Measurements from ENCODE around the gene TRIP10. TPM values are rescaled to one million over a fixed set of nuclear protein-coding genes. Genes with fewer than 3 reads are reported as not detected.

The TRIP10 gene
- polyA plus RNA-seq, 3 donors, result 1.5 to 2.4 (median 1.9) TPM

- peaks cover 3 to 11% (median 3%) of the 10 kb centered on the region in 3 donors for H3K27me3 Mint-ChIP-seq (ENCODE audit: low read depth in 3 of 3)
- peak; percentile 52 to 87 (median 67) for DNase-seq
- H3K4me2 ChIP-seq (replicated peaks; ENCODE audit: extremely low read depth, low read length, poor library complexity, severe bottlenecking), result peak overlapping the region; percentile 52
- H3K9ac ChIP-seq (ENCODE audit: insufficient read depth, low read length, poor library complexity, severe bottlenecking), result no peak overlapping the region
- no peaks in the 10 kb centered on the region for H4K20me1 ChIP-seq (ENCODE audit: insufficient read depth, low read length)
- H3K27me3 ChIP-seq (ENCODE audit: control insufficient read depth in 2 of 2, insufficient read depth in 2 of 2, low read length in 2 of 2), result no peaks in the 10 kb centered on the region
- no peak for TF ChIP-seq CTCF (IDR thresholded peaks at IDR 0.05)
- H3K9me3 Mint-ChIP-seq, result peaks cover 0 to 6% (median 0%) of the 10 kb centered on the region in 7 donors
- intact Hi-C loops (cut with micrococcal nuclease), result loop anchor here in 1 of 2 donors (5.0 kb wide), 1 partner anchor 36 kb away; no protein-coding TSS in a partner anchor
- peak overlapping the region in 1 of 2 donors; percentile 11 for H3K27ac ChIP-seq (ENCODE audit: low read depth in 1 of 2, low read length in 2 of 2)
- no peaks in the 10 kb centered on the region for H3K36me3 ChIP-seq (replicated peaks in 1 of 2; ENCODE audit: control insufficient read depth in 1 of 2, insufficient read depth in 2 of 2, low read length in 2 of 2)
- peaks cover 76% of the 10 kb centered on the region for H3K4me1 Mint-ChIP-seq
- peak overlapping the region in 1 of 3 experiments; percentile 42 for H3K4me3 ChIP-seq (replicated peaks in 1 of 3; ENCODE audit: low read depth in 2 of 3, low read length in 3 of 3)
- 20% methylated on average over 3 of the region's 5 CpGs for WGBS (ENCODE audit: insufficient coverage)
- H3K9me3 ChIP-seq (replicated peaks in 1 of 2; ENCODE audit: control insufficient read depth in 1 of 2, insufficient read depth in 1 of 2, low read length in 2 of 2), result no peaks in the 10 kb centered on the region
- peak overlapping the region in 5 of 7 donors; percentile 11 to 84 (median 66) for H3K27ac Mint-ChIP-seq
- H3K36me3 Mint-ChIP-seq, result no peaks in the 10 kb centered on the region
- no peak overlapping the region for H2AFZ ChIP-seq (ENCODE audit: insufficient read depth, low read depth, low read length, poor library complexity, severe bottlenecking)
- peak overlapping the region; percentile 35 to 84 for H3K4me3 Mint-ChIP-seq
- peaks cover 70 to 83% of the 10 kb centered on the region in 2 donors for H3K4me1 ChIP-seq (ENCODE audit: control insufficient read depth in 1 of 2, insufficient read depth in 2 of 2, low read length in 2 of 2)
- H3K79me2 ChIP-seq (ENCODE audit: insufficient read depth, low read length), result no peaks in the 10 kb centered on the region
Observed at GRCh38 chr19:6723738-6724137, 15.7 kb upstream of the TRIP10 start.

- no peaks in the 10 kb centered on the region for H3K79me2 ChIP-seq (ENCODE audit: insufficient read depth, low read length)
- H3K36me3 Mint-ChIP-seq, result peaks cover 4 to 9% of the 10 kb centered on the region in 2 donors
- peaks cover 0 to 4% (median 0%) of the 10 kb centered on the region in 7 donors for H3K9me3 Mint-ChIP-seq
- peaks cover 82% of the 10 kb centered on the region for H3K4me1 Mint-ChIP-seq
- no peak overlapping the region for H3K4me3 ChIP-seq (replicated peaks in 1 of 3; ENCODE audit: low read depth in 2 of 3, low read length in 3 of 3)
- H3K4me3 Mint-ChIP-seq, result peak overlapping the region in 1 of 2 donors; percentile 39
- H3K4me1 ChIP-seq (ENCODE audit: control insufficient read depth in 1 of 2, insufficient read depth in 2 of 2, low read length in 2 of 2), result peaks cover 80 to 85% of the 10 kb centered on the region in 2 donors
- H3K4me2 ChIP-seq (replicated peaks; ENCODE audit: extremely low read depth, low read length, poor library complexity, severe bottlenecking), result no peak overlapping the region
- no peak for TF ChIP-seq CTCF (IDR thresholded peaks at IDR 0.05)
- H3K27me3 Mint-ChIP-seq (ENCODE audit: low read depth in 3 of 3), result peaks cover 3 to 6% (median 5%) of the 10 kb centered on the region in 3 donors
- no peak overlapping the region for H3K27ac Mint-ChIP-seq
- no peaks in the 10 kb centered on the region for H3K36me3 ChIP-seq (replicated peaks in 1 of 2; ENCODE audit: control insufficient read depth in 1 of 2, insufficient read depth in 2 of 2, low read length in 2 of 2)
- no peak overlapping the region for H3K9ac ChIP-seq (ENCODE audit: insufficient read depth, low read length, poor library complexity, severe bottlenecking)
- no peak overlapping the region for H3K27ac ChIP-seq (ENCODE audit: low read depth in 1 of 2, low read length in 2 of 2)
- intact Hi-C loops (cut with micrococcal nuclease), result loop anchor here in 1 of 2 donors (5.0 kb wide), 1 partner anchor 38 kb away; no protein-coding TSS in a partner anchor
- H3K9me3 ChIP-seq (replicated peaks in 1 of 2; ENCODE audit: control insufficient read depth in 1 of 2, insufficient read depth in 1 of 2, low read length in 2 of 2), result no peaks in the 10 kb centered on the region
- 90% methylated on average over 13 of the region's 15 CpGs for WGBS (ENCODE audit: insufficient coverage)
- DNase-seq, result no peak
- H3K27me3 ChIP-seq (ENCODE audit: control insufficient read depth in 2 of 2, insufficient read depth in 2 of 2, low read length in 2 of 2), result no peaks in the 10 kb centered on the region
- no peaks in the 10 kb centered on the region for H4K20me1 ChIP-seq (ENCODE audit: insufficient read depth, low read length)
- H2AFZ ChIP-seq (ENCODE audit: insufficient read depth, low read depth, low read length, poor library complexity, severe bottlenecking), result no peak overlapping the region
Observed at GRCh38 chr19:6724631-6725492, 14.6 kb upstream of the TRIP10 start.
